ENCODE results near the gene ABHD14A. TPM values are rescaled to one million over a fixed set of nuclear protein-coding genes. Genes with fewer than 3 reads are reported as not detected.

Gene ABHD14A
- polyA plus RNA-seq, 2 donors = 8.0 to 12.9 TPM

- 93 to 94% methylated on average over 14 of the region's 14 CpGs for WGBS, 2 donors
- Histone ChIP-seq H3K27me3 (ENCODE audit: control insufficient read depth in 1 of 2, insufficient read depth in 2 of 2, low read length in 2 of 2) (no peaks in the 10 kb centered on the region), H3K36me3 (ENCODE audit: control insufficient read depth in 2 of 2, insufficient read depth in 2 of 2, low read length in 1 of 2) (no peaks in the 10 kb centered on the region), H3K4me3 (ENCODE audit: low read depth in 1 of 2, low read length in 2 of 2) (no peak overlapping the region), H3K4me1 (ENCODE audit: control insufficient read depth in 2 of 2, insufficient read depth in 2 of 2, low read length in 1 of 2) (peaks cover 4 to 8% of the 10 kb centered on the region in 2 donors), H3K27ac (ENCODE audit: low read depth in 2 of 2, low read length in 1 of 2) (no peak overlapping the region), H3K9me3 (ENCODE audit: control insufficient read depth in 2 of 2, insufficient read depth in 1 of 2, low read depth in 1 of 2, low read length in 1 of 2) (no peaks in the 10 kb centered on the region)
Measured at GRCh38 chr3:51945926-51946705, 28.7 kb upstream of the ABHD14A start.

GRCh38 chr3:51946796-51947195 lies 28.1 kb upstream of the ABHD14A start:
- Histone ChIP-seq H3K27me3 (ENCODE audit: control insufficient read depth in 1 of 2, insufficient read depth in 2 of 2, low read length in 2 of 2) (no peaks in the 10 kb centered on the region), H3K4me1 (ENCODE audit: control insufficient read depth in 2 of 2, insufficient read depth in 2 of 2, low read length in 1 of 2) (peaks cover 4 to 8% of the 10 kb centered on the region in 2 donors), H3K4me3 (ENCODE audit: low read depth in 1 of 2, low read length in 2 of 2) (no peak overlapping the region), H3K36me3 (ENCODE audit: control insufficient read depth in 2 of 2, insufficient read depth in 2 of 2, low read length in 1 of 2) (no peaks in the 10 kb centered on the region), H3K9me3 (ENCODE audit: control insufficient read depth in 2 of 2, insufficient read depth in 1 of 2, low read depth in 1 of 2, low read length in 1 of 2) (no peaks in the 10 kb centered on the region), H3K27ac (ENCODE audit: low read depth in 2 of 2, low read length in 1 of 2) (no peak overlapping the region)
- 77 to 86% methylated on average over 4 of the region's 4 CpGs for WGBS, 2 donors

- H3K9me3 ChIP-seq (ENCODE audit: control insufficient read depth in 2 of 2, insufficient read depth in 1 of 2, low read depth in 1 of 2, low read length in 1 of 2) = no peaks in the 10 kb centered on the region
- H3K27me3 ChIP-seq (ENCODE audit: control insufficient read depth in 1 of 2, insufficient read depth in 2 of 2, low read length in 2 of 2) = no peaks in the 10 kb centered on the region
- H3K4me1 ChIP-seq (ENCODE audit: control insufficient read depth in 2 of 2, insufficient read depth in 2 of 2, low read length in 1 of 2) = peaks cover 4 to 8% of the 10 kb centered on the region in 2 donors
- H3K27ac ChIP-seq (ENCODE audit: low read depth in 2 of 2, low read length in 1 of 2) = no peak overlapping the region
- no peaks in the 10 kb centered on the region for H3K36me3 ChIP-seq (ENCODE audit: control insufficient read depth in 2 of 2, insufficient read depth in 2 of 2, low read length in 1 of 2)
- no peak overlapping the region for H3K4me3 ChIP-seq (ENCODE audit: low read depth in 1 of 2, low read length in 2 of 2)
- WGBS, 2 donors = 79 to 80% methylated on average over 13 of the region's 13 CpGs
Measured at GRCh38 chr3:51947215-51947900, 27.5 kb upstream of the ABHD14A start.

- H3K9me3 ChIP-seq (ENCODE audit: control insufficient read depth in 2 of 2, insufficient read depth in 1 of 2, low read depth in 1 of 2, low read length in 1 of 2) = no peaks in the 10 kb centered on the region
- H3K36me3 ChIP-seq (ENCODE audit: control insufficient read depth in 2 of 2, insufficient read depth in 2 of 2, low read length in 1 of 2) = no peaks in the 10 kb centered on the region
- H3K4me3 ChIP-seq (ENCODE audit: low read depth in 1 of 2, low read length in 2 of 2) = no peak overlapping the region
- no peaks in the 10 kb centered on the region for H3K27me3 ChIP-seq (ENCODE audit: control insufficient read depth in 1 of 2, insufficient read depth in 2 of 2, low read length in 2 of 2)
- H3K4me1 ChIP-seq (ENCODE audit: control insufficient read depth in 2 of 2, insufficient read depth in 2 of 2, low read length in 1 of 2) = peaks cover 2 to 3% of the 10 kb centered on the region in 2 donors
- no peak overlapping the region for H3K27ac ChIP-seq (ENCODE audit: low read depth in 2 of 2, low read length in 1 of 2)
- WGBS, 2 donors = 90 to 92% methylated on average over 10 of the region's 10 CpGs
Measured at GRCh38 chr3:51948016-51948580, 26.8 kb upstream of the ABHD14A start.

GRCh38 chr3:51949121-51949520 lies 25.7 kb upstream of the ABHD14A start:
- no peaks in the 10 kb centered on the region for H3K4me1 ChIP-seq (ENCODE audit: control insufficient read depth in 2 of 2, insufficient read depth in 2 of 2, low read length in 1 of 2)
- WGBS, 2 donors = 90 to 94% methylated on average over 5 of the region's 5 CpGs
- no peak overlapping the region for H3K4me3 ChIP-seq (ENCODE audit: low read depth in 1 of 2, low read length in 2 of 2)
- no peaks in the 10 kb centered on the region for H3K9me3 ChIP-seq (ENCODE audit: control insufficient read depth in 2 of 2, insufficient read depth in 1 of 2, low read depth in 1 of 2, low read length in 1 of 2)
- no peaks in the 10 kb centered on the region for H3K27me3 ChIP-seq (ENCODE audit: control insufficient read depth in 1 of 2, insufficient read depth in 2 of 2, low read length in 2 of 2)
- H3K27ac ChIP-seq (ENCODE audit: low read depth in 2 of 2, low read length in 1 of 2) = no peak overlapping the region
- H3K36me3 ChIP-seq (ENCODE audit: control insufficient read depth in 2 of 2, insufficient read depth in 2 of 2, low read length in 1 of 2) = no peaks in the 10 kb centered on the region

- WGBS, 2 donors = 87 to 95% methylated on average over 2 of the region's 2 CpGs
- Histone ChIP-seq H3K27me3 (ENCODE audit: control insufficient read depth in 1 of 2, insufficient read depth in 2 of 2, low read length in 2 of 2) (peaks cover 0 to 3% of the 10 kb centered on the region in 2 donors), H3K36me3 (ENCODE audit: control insufficient read depth in 2 of 2, insufficient read depth in 2 of 2, low read length in 1 of 2) (no peaks in the 10 kb centered on the region)
Measured at GRCh38 chr3:51950899-51951298, 24.0 kb upstream of the ABHD14A start.

GRCh38 chr3:51953445-51953844 lies 21.4 kb upstream of the ABHD14A start:
- WGBS, 2 donors = 78 to 86% methylated on average over 3 of the region's 3 CpGs
- no peak overlapping the region for H3K27ac ChIP-seq (ENCODE audit: low read depth in 2 of 2, low read length in 1 of 2)
- no peaks in the 10 kb centered on the region for H3K9me3 ChIP-seq (ENCODE audit: control insufficient read depth in 2 of 2, insufficient read depth in 1 of 2, low read depth in 1 of 2, low read length in 1 of 2)
- peaks cover 11 to 18% of the 10 kb centered on the region in 2 donors for H3K4me1 ChIP-seq (ENCODE audit: control insufficient read depth in 2 of 2, insufficient read depth in 2 of 2, low read length in 1 of 2)
- H3K36me3 ChIP-seq (ENCODE audit: control insufficient read depth in 2 of 2, insufficient read depth in 2 of 2, low read length in 1 of 2) = peaks cover 0 to 2% of the 10 kb centered on the region in 2 donors
- H3K4me3 ChIP-seq (ENCODE audit: low read depth in 1 of 2, low read length in 2 of 2) = no peak overlapping the region
- peaks cover 0 to 3% of the 10 kb centered on the region in 2 donors for H3K27me3 ChIP-seq (ENCODE audit: control insufficient read depth in 1 of 2, insufficient read depth in 2 of 2, low read length in 2 of 2)

More at GRCh38 chr3:51950899-51951298, 24.0 kb upstream of the ABHD14A start:
- Histone ChIP-seq H3K4me1 (ENCODE audit: control insufficient read depth in 2 of 2, insufficient read depth in 2 of 2, low read length in 1 of 2) (peaks cover 8% of the 10 kb centered on the region in 2 donors), H3K27ac (ENCODE audit: low read depth in 2 of 2, low read length in 1 of 2) (no peak overlapping the region), H3K4me3 (ENCODE audit: low read depth in 1 of 2, low read length in 2 of 2) (no peak overlapping the region), H3K9me3 (ENCODE audit: control insufficient read depth in 2 of 2, insufficient read depth in 1 of 2, low read depth in 1 of 2, low read length in 1 of 2) (no peaks in the 10 kb centered on the region)

- no peak overlapping the region for H3K27ac ChIP-seq (ENCODE audit: low read depth in 2 of 2, low read length in 1 of 2)
- peaks cover 0 to 3% of the 10 kb centered on the region in 2 donors for H3K36me3 ChIP-seq (ENCODE audit: control insufficient read depth in 2 of 2, insufficient read depth in 2 of 2, low read length in 1 of 2)
- peaks cover 0 to 3% of the 10 kb centered on the region in 2 donors for H3K27me3 ChIP-seq (ENCODE audit: control insufficient read depth in 1 of 2, insufficient read depth in 2 of 2, low read length in 2 of 2)
- no peak overlapping the region for H3K4me3 ChIP-seq (ENCODE audit: low read depth in 1 of 2, low read length in 2 of 2)
- WGBS, 2 donors = 70 to 73% methylated on average over 6 of the region's 6 CpGs
- no peaks in the 10 kb centered on the region for H3K9me3 ChIP-seq (ENCODE audit: control insufficient read depth in 2 of 2, insufficient read depth in 1 of 2, low read depth in 1 of 2, low read length in 1 of 2)
- peaks cover 11 to 18% of the 10 kb centered on the region in 2 donors for H3K4me1 ChIP-seq (ENCODE audit: control insufficient read depth in 2 of 2, insufficient read depth in 2 of 2, low read length in 1 of 2)
Measured at GRCh38 chr3:51954105-51954504, 20.8 kb upstream of the ABHD14A start.

- Histone ChIP-seq H3K27me3 (ENCODE audit: control insufficient read depth in 1 of 2, insufficient read depth in 2 of 2, low read length in 2 of 2) (peaks cover 0 to 3% of the 10 kb centered on the region in 2 donors), H3K4me3 (ENCODE audit: low read depth in 1 of 2, low read length in 2 of 2) (no peak overlapping the region), H3K36me3 (ENCODE audit: control insufficient read depth in 2 of 2, insufficient read depth in 2 of 2, low read length in 1 of 2) (peaks cover 0 to 3% of the 10 kb centered on the region in 2 donors), H3K4me1 (ENCODE audit: control insufficient read depth in 2 of 2, insufficient read depth in 2 of 2, low read length in 1 of 2) (peaks cover 11 to 18% of the 10 kb centered on the region in 2 donors), H3K9me3 (ENCODE audit: control insufficient read depth in 2 of 2, insufficient read depth in 1 of 2, low read depth in 1 of 2, low read length in 1 of 2) (no peaks in the 10 kb centered on the region), H3K27ac (ENCODE audit: low read depth in 2 of 2, low read length in 1 of 2) (no peak overlapping the region)
- 74 to 86% methylated on average over 1 of the region's 1 CpG for WGBS, 2 donors
Measured at GRCh38 chr3:51954713-51955112, 20.2 kb upstream of the ABHD14A start.

All from esophagus (tissue), 2 donors.